ENCODE measurements around the gene IP6K3. TPM values are rescaled to one million over a fixed set of nuclear protein-coding genes. Genes with fewer than 3 reads are reported as not detected.

Gene IP6K3
- total and polyA plus RNA-seq, 12 donors = 0.06 to 1.6 (median 0.71) TPM; not detected in 3

GRCh38 chr6:33786736-33787135, 40.0 kb upstream of the IP6K3 start:
- H3K27me3 ChIP-seq = no peaks in the 10 kb centered on the region
- H3K36me3 ChIP-seq (replicated peaks in 1 of 2) = peaks cover 0 to 34% of the 10 kb centered on the region in 2 donors
- H3K4me3 ChIP-seq = no peak overlapping the region
- WGBS, 4 donors = 58 to 72% (median 70%) methylated on average over 3 of the region's 3 CpGs
- H3K4me1 ChIP-seq (replicated peaks in 1 of 2) = peaks cover 20 to 47% of the 10 kb centered on the region in 2 donors
- intact Hi-C loops (cut with DNase I) = no loop called here
- peak overlapping the region; percentile 90 to 99 (median 96) for H3K27ac ChIP-seq
- no peaks in the 10 kb centered on the region for H3K9me3 ChIP-seq (replicated peaks in 1 of 3)
- DNase-seq = no peak
- TF ChIP-seq CTCF (IDR thresholded peaks at IDR 0.05) = no peak
- no peak for TF ChIP-seq POLR2A (IDR thresholded peaks at IDR 0.05)

GRCh38 chr6:33785778-33786177, 39.1 kb upstream of the IP6K3 start:
- WGBS, 4 donors = 57 to 70% (median 61%) methylated on average over 3 of the region's 3 CpGs
- no peak for DNase-seq
- peaks cover 0 to 41% of the 10 kb centered on the region in 2 donors for H3K36me3 ChIP-seq (replicated peaks in 1 of 2)

GRCh38 chr6:33784787-33785186, 38.1 kb upstream of the IP6K3 start:
- TF ChIP-seq POLR2A (IDR thresholded peaks at IDR 0.05) = no peak
- no peak for TF ChIP-seq CTCF (IDR thresholded peaks at IDR 0.05)
- Histone ChIP-seq H3K36me3 (replicated peaks in 1 of 2) (peaks cover 0 to 51% of the 10 kb centered on the region in 2 donors), H3K27me3 (no peaks in the 10 kb centered on the region), H3K27ac (peak overlapping the region in 1 of 5 donors; percentile 36), H3K4me3 (no peak overlapping the region), H3K4me1 (replicated peaks in 1 of 2) (peaks cover 20 to 58% of the 10 kb centered on the region in 2 donors), H3K9me3 (replicated peaks in 1 of 3) (no peaks in the 10 kb centered on the region)
- WGBS, 4 donors = 75 to 86% (median 78%) methylated on average over 13 of the region's 13 CpGs
- DNase-seq = no peak
- intact Hi-C loops (cut with DNase I) = no loop called here

More at GRCh38 chr6:33785778-33786177, 39.1 kb upstream of the IP6K3 start:
- Histone ChIP-seq H3K4me3 (no peak overlapping the region), H3K9me3 (replicated peaks in 1 of 3) (no peaks in the 10 kb centered on the region), H3K27ac (peak overlapping the region in 3 of 5 donors; percentile 4 to 99 (median 21)), H3K4me1 (replicated peaks in 1 of 2) (peaks cover 20 to 56% of the 10 kb centered on the region in 2 donors), H3K27me3 (no peaks in the 10 kb centered on the region)
- no peak for TF ChIP-seq POLR2A (IDR thresholded peaks at IDR 0.05)
- no peak for TF ChIP-seq CTCF (IDR thresholded peaks at IDR 0.05)
- intact Hi-C loops (cut with DNase I) = no loop called here

GRCh38 chr6:33783781-33784520, 37.2 kb upstream of the IP6K3 start:
- TF ChIP-seq POLR2A (IDR thresholded peaks at IDR 0.05) = no peak
- TF ChIP-seq CTCF (IDR thresholded peaks at IDR 0.05) = no peak
- no peaks in the 10 kb centered on the region for H3K27me3 ChIP-seq
- H3K4me1 ChIP-seq (replicated peaks in 1 of 2) = peaks cover 15 to 53% of the 10 kb centered on the region in 2 donors
- no peak overlapping the region for H3K4me3 ChIP-seq
- 90 to 91% (median 90%) methylated on average over 10 of the region's 10 CpGs for WGBS, 4 donors
- intact Hi-C loops (cut with DNase I) = no loop called here
- peaks cover 0 to 60% of the 10 kb centered on the region in 2 donors for H3K36me3 ChIP-seq (replicated peaks in 1 of 2)
- no peaks in the 10 kb centered on the region for H3K9me3 ChIP-seq (replicated peaks in 1 of 3)
- H3K27ac ChIP-seq = no peak overlapping the region
- no peak for DNase-seq

All from adrenal gland (tissue), 12 donors.